Spleen (tissue), 11 donors: ENCODE results near the gene PLS1. TPM values are rescaled to one million over a fixed set of nuclear protein-coding genes. Genes with fewer than 3 reads are reported as not detected.

ENCODE experiments used
- DNase-seq: peaks from one replicate; pipeline ENCODE4 v3.0.0-alpha.2; 2020
- H3K27ac ChIP-seq, 8 donors: fragments of 200-600 bp; sonication (generic) in 7 of 8; 1 replicate in 4 of 8; 2 replicates in 4 of 8; pipeline versions ENCODE4 v1.5.0 to v1.8.0; 2016 to 2021; ENCODE audit warnings: inconsistent platforms in 4 of 8, mild to moderate bottlenecking in 4 of 8, moderate library complexity in 1 of 8
- H3K27me3 ChIP-seq, 7 donors: fragments of 200-600 bp; sonication (generic) in 6 of 7; replicated peaks in 1 of 7; 1 replicate in 4 of 7; 2 replicates in 3 of 7; pipeline versions ENCODE4 v1.5.0 to v1.8.0; 2016 to 2021; ENCODE audit warnings: inconsistent platforms in 3 of 7, mild to moderate bottlenecking in 1 of 7
- H3K36me3 ChIP-seq, 6 donors: fragments of 200-600 bp; sonication (generic) in 5 of 6; 1 replicate in 4 of 6; 2 replicates in 2 of 6; pipeline versions ENCODE4 v1.5.0 to v1.8.0; 2016 to 2021; ENCODE audit warnings: inconsistent platforms in 2 of 6
- H3K4me1 ChIP-seq, 6 donors: fragments of 200-600 bp; sonication (generic) in 5 of 6; 1 replicate in 3 of 6; 2 replicates in 3 of 6; pipeline versions ENCODE4 v1.5.0 to v1.8.0; 2016 to 2021; ENCODE audit warnings: inconsistent platforms in 3 of 6
- H3K4me3 ChIP-seq, 8 donors: fragments of 200-600 bp; sonication (generic) in 7 of 8; 1 replicate in 4 of 8; 2 replicates in 4 of 8; pipeline versions ENCODE4 v1.5.0 to v1.8.0; 2016 to 2021; ENCODE audit warnings: inconsistent platforms in 4 of 8, mild to moderate bottlenecking in 4 of 8, moderate library complexity in 2 of 8
- H3K9me3 ChIP-seq, 8 donors: fragments of 200-600 bp; sonication (generic) in 7 of 8; 1 replicate in 4 of 8; 2 replicates in 4 of 8; pipeline versions ENCODE4 v1.5.0 to v1.8.0; 2016 to 2021; ENCODE audit warnings: inconsistent platforms in 4 of 8
- POLR2A ChIP-seq, 3 donors: fragments of 450-650 bp; IDR thresholded peaks; one replicate each; pipeline ENCODE4 v1.5.1; 2017; ENCODE audit warnings: antibody characterized with exemption in 3 of 3, mild to moderate bottlenecking in 1 of 3
- POLR2AphosphoS5 ChIP-seq, 3 donors: sonication (generic); formaldehyde crosslinking; IDR thresholded peaks; one replicate each; pipeline ENCODE4 v1.5.1; 2017; ENCODE audit warnings: antibody characterized with exemption in 3 of 3
- WGBS, 5 donors: extraction: QIAGEN DNeasy Blood & Tissue Kit in 3 of 5; methylation state at CpG; one replicate each; pipeline versions ENCODE4 v1.1.5 to v1.1.7; 2013 to 2018; 5-methylcytosine and 5-hydroxymethylcytosine counted together
- intact Hi-C: fragments of 100-400 bp; cut with DNase I; formaldehyde crosslinking; loops from one replicate; pipeline ENCODE4 v1.15.0; 2023; ENCODE audit warnings: low total_unique reads
- polyA plus RNA-seq, 3 donors: library from polyadenylated mRNA; stranded (reverse); fragments of 200-250 nt; gene quantifications; one replicate each; pipeline ENCODE4 v1.2.1, GENCODE V29; 2013
- total RNA-seq, 7 donors: library from RNA; depleted of rRNA in 3 of 7; stranded (reverse); fragments of >200 nt in 3 of 7; fragmentation: NEBNext Ultra II Directional in 4 of 7; extraction: Animal tissue kit (Norgen Biotek cat#: 25700) in 4 of 7; gene quantifications; one replicate each; pipeline versions ENCODE4 v1.1.0 to v1.2.1, GENCODE V29; 2016 to 2021
- TF ChIP-seq, protein P1 (sequence below), 11 experiments: fragments of 200-600 bp in 7 of 11; fragments of 450-650 bp in 4 of 11; sonication (generic) in 4 of 11; IDR thresholded peaks in 8 of 11; conservative IDR thresholded peaks in 3 of 11; 1 replicate in 7 of 11; 2 replicates in 4 of 11; pipeline versions ENCODE4 v1.4.0 to v1.8.0; 2016 to 2021; ENCODE audit warnings: antibody characterized with exemption in 11 of 11, inconsistent platforms in 4 of 11, mild to moderate bottlenecking in 1 of 11
- donor health status: healthy with polysubstance abuse.
- donor health status: DM: no; HTN: no; CAD: no; lungs with moderate emphysema.
- donor health status: DM: no; HTN: no; CAD: no.
- donor health status: Bipolar disorder and iron deficiency.
- donor health status: healthy.
- donor health status: DM: no; HTN: no; CAD: no.
- donor health status: DM: yes; HTN: yes; CAD: no.

PLS1 gene
- total and polyA plus RNA-seq, 10 donors = 0.09 to 3.0 (median 1.2) TPM

DNA sequence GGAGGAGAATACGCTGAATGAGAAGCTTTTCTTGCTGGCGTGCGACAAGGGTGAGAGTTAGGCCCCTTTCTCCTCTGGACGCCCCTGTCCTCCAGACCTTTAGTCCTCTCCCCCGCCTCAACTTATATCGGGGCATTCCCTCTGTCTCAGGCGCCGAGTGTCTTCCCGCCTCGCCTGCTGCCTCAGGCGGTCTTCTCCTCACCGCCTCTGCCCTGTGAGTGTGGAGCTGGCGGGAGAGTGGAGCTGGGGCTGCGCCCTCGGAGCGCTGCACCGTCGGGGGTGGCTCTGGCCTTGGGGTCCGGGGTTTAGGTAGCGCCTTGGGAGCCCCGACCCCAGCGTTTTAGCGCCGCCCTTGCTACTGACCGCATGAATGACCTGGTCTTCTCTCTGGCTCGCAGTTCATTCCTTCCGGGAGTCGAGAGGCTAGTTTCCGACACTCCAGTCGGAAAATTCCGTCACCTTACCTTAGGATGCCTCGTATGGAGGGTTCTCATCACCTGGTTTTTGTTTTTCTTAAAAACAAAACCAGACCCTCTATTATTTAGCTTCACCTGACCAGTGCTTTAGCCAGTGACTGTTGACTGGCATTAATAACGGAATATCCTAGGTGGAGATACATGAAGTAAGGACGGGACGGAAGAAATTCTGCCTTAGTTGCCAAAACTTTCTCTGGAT is 128.6 kb downstream of the PLS1 start:
- intact Hi-C loops = loop anchor here (10.0 kb wide), 1 partner anchor 130 kb away; the partner anchor contains the start of gene PLS1
- TF ChIP-seq POLR2AphosphoS5 (IDR thresholded peaks at IDR 0.05) = peak in 2 of 3 donors; percentile 30 to 53
- no peak for TF ChIP-seq POLR2A (IDR thresholded peaks at IDR 0.05)
- Histone ChIP-seq H3K9me3 (no peaks in the 10 kb centered on the region), H3K27me3 (peaks cover 0 to 28% (median 0%) of the 10 kb centered on the region in 7 donors), H3K27ac (peak overlapping the region; percentile 59 to 91 (median 88)), H3K4me1 (peaks cover 0 to 22% (median 14%) of the 10 kb centered on the region in 6 donors), H3K36me3 (no peaks in the 10 kb centered on the region), H3K4me3 (peak overlapping the region; percentile 50 to 88 (median 66))
- WGBS, 5 donors = 9 to 13% (median 11%) methylated on average over 23 to 35 of the region's 35 CpGs
- DNase-seq = peak; percentile 78

DNA sequence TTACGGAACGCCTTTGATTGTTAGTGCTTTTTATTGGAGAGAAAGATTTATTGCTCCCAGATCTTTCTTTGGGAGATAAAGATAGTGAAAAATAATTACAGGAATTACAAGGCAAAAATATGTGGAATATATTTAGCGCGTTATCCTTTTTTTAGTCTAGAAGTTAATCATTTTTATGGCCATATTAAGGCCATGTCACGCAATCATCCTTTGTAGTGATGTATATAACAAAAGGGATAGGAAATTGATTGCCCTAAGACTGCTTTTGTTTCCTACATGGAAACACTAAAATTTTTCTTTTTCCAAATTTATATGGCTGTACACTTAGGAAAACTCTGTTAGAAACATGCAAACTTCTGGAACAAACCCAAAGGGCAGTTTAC is 129.2 kb downstream of the PLS1 start:
- Histone ChIP-seq H3K27me3 (peaks cover 0 to 28% (median 0%) of the 10 kb centered on the region in 7 donors), H3K27ac (no peak overlapping the region), H3K4me1 (peaks cover 0 to 22% (median 14%) of the 10 kb centered on the region in 6 donors), H3K4me3 (peak overlapping the region in 5 of 8 donors; percentile 50 to 88 (median 66)), H3K9me3 (no peaks in the 10 kb centered on the region), H3K36me3 (no peaks in the 10 kb centered on the region)
- no peak for DNase-seq
- TF ChIP-seq POLR2AphosphoS5 (IDR thresholded peaks at IDR 0.05) (no peak), POLR2A (IDR thresholded peaks at IDR 0.05) (no peak)
- TF ChIP-seq, protein P1, sequence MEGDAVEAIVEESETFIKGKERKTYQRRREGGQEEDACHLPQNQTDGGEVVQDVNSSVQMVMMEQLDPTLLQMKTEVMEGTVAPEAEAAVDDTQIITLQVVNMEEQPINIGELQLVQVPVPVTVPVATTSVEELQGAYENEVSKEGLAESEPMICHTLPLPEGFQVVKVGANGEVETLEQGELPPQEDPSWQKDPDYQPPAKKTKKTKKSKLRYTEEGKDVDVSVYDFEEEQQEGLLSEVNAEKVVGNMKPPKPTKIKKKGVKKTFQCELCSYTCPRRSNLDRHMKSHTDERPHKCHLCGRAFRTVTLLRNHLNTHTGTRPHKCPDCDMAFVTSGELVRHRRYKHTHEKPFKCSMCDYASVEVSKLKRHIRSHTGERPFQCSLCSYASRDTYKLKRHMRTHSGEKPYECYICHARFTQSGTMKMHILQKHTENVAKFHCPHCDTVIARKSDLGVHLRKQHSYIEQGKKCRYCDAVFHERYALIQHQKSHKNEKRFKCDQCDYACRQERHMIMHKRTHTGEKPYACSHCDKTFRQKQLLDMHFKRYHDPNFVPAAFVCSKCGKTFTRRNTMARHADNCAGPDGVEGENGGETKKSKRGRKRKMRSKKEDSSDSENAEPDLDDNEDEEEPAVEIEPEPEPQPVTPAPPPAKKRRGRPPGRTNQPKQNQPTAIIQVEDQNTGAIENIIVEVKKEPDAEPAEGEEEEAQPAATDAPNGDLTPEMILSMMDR (IDR thresholded peaks at IDR 0.05 in 8 of 11, conservative IDR thresholded peaks at IDR 0.05 in 3 of 11) = no peak
- intact Hi-C loops = loop anchor here (10.0 kb wide), 1 partner anchor 131 kb away; the partner anchor contains the start of gene PLS1
- 74 to 92% (median 84%) methylated on average over 5 of the region's 5 CpGs for WGBS, 5 donors

DNA sequence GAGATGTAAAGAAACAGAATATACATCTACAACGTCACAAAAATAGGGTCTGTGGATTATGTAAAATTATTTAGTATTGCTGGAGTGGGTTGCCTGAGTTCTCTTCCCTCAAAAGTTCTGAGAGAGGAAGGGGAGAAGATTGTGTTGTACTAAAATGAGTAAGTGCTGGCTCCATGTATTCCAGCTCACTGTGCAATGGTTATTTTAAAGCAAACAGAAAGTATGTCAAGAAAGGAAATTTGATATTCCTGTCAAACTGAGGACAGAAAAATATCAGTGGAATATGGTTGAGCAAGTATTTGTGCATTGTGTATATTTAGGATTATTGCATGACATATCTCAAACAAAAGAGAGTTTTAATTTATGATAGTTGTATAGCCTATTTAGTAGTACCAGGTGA is 129.8 kb downstream of the PLS1 start:
- H3K36me3 ChIP-seq = no peaks in the 10 kb centered on the region
- DNase-seq = no peak
- intact Hi-C loops = loop anchor here (10.0 kb wide), 1 partner anchor 131 kb away; the partner anchor contains the start of gene PLS1
- no peaks in the 10 kb centered on the region for H3K9me3 ChIP-seq
- H3K4me3 ChIP-seq = no peak overlapping the region
- 62 to 76% (median 72%) methylated on average over 1 of the region's 1 CpG for WGBS, 5 donors
- H3K27ac ChIP-seq = no peak overlapping the region
- H3K27me3 ChIP-seq = peaks cover 0 to 28% (median 0%) of the 10 kb centered on the region in 7 donors
- TF ChIP-seq, protein P1 (IDR thresholded peaks at IDR 0.05 in 8 of 11, conservative IDR thresholded peaks at IDR 0.05 in 3 of 11) = no peak
- TF ChIP-seq POLR2A (IDR thresholded peaks at IDR 0.05) (no peak), POLR2AphosphoS5 (IDR thresholded peaks at IDR 0.05) (no peak)
- peaks cover 0 to 22% (median 14%) of the 10 kb centered on the region in 6 donors for H3K4me1 ChIP-seq

DNA sequence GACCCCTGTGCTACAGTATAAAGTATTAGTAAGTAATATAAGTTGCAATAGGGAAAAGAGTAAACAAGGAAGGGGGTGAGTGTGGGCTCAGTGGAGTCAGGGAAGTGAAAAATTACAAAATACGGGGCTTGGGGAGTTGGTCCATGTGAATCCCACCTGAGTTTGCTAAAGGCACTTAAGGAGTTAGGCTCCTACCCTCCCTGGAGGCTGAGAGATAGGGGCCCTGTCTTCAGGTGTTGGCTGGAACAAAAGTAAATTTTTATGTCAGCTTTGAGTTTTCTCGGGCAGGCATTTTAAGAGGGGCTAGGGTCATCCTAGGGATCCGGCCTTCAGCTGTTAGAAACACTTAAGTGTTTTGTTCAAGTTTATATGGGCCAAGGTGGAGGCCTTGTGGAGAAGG is 135.9 kb downstream of the PLS1 start:
- DNase-seq = no peak
- no peaks in the 10 kb centered on the region for H3K9me3 ChIP-seq
- TF ChIP-seq, protein P1 (IDR thresholded peaks at IDR 0.05 in 8 of 11, conservative IDR thresholded peaks at IDR 0.05 in 3 of 11) = no peak
- TF ChIP-seq POLR2A (IDR thresholded peaks at IDR 0.05) (no peak), POLR2AphosphoS5 (IDR thresholded peaks at IDR 0.05) (no peak)
- no peaks in the 10 kb centered on the region for H3K27me3 ChIP-seq
- H3K27ac ChIP-seq = no peak overlapping the region
- intact Hi-C loops = no loop called here
- H3K4me1 ChIP-seq = no peaks in the 10 kb centered on the region
- 87 to 97% (median 92%) methylated on average over 3 of the region's 3 CpGs for WGBS, 5 donors
- no peaks in the 10 kb centered on the region for H3K36me3 ChIP-seq
- no peak overlapping the region for H3K4me3 ChIP-seq
